ENCODE data around the gene NID2.

NID2 gene

GRCh38 chr14:52007211-52007610 lies 61.6 kb downstream of the NID2 start:
- no peak for DNase-seq (ENCODE audit: low read depth in 1 of 2, low spot score in 1 of 2)

DNA sequence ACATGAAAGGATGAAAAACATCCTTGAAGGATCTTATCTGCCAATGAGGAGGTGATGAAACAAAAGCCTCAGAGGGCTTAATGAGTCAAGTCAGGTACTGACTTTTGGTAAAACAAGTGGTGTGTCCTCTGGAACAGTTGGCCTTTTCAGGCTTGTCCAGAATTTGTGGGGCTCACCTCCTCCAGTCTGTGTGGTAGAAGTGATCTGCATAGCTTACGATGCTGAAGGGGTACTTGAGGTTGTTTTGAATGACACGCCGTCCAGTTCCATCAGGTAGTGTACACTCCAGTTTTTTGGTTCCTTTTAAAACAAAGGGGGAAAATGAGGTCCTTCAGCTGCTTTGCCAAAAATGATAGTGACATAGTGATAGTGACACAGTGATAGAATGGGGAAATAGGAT lies 62.5 kb downstream of the NID2 start:
- DNase-seq (ENCODE audit: low read depth in 1 of 2, low spot score in 1 of 2) = no peak

GRCh38 chr14:52005625-52006024 lies 63.2 kb downstream of the NID2 start:
- DNase-seq (ENCODE audit: low read depth in 1 of 2, low spot score in 1 of 2) = no peak

GRCh38 chr14:52003324-52003723 lies 65.5 kb downstream of the NID2 start:
- no peak for DNase-seq (ENCODE audit: low read depth in 1 of 2, low spot score in 1 of 2)

DNA sequence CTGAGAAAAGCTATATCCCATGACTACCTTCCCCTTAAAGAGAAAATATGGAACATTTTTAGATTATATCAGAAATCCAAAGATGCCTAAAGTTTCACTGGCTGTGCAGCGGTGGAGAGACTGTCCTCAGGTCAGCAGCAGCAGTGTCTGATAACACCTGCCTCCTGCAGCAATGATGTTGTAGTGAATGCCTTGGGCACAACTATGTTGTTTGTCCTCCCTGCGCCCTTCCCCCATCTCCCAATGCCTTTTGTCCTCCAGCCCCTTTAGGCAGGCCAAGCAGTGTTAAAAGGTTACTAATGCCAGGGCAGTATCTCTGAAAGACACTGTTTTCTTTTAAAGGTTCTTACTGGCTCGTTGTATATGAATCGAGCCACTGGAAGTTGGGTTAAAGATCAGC lies 66.3 kb downstream of the NID2 start:
- DNase-seq (ENCODE audit: low read depth in 1 of 2, low spot score in 1 of 2) = no peak

DNA sequence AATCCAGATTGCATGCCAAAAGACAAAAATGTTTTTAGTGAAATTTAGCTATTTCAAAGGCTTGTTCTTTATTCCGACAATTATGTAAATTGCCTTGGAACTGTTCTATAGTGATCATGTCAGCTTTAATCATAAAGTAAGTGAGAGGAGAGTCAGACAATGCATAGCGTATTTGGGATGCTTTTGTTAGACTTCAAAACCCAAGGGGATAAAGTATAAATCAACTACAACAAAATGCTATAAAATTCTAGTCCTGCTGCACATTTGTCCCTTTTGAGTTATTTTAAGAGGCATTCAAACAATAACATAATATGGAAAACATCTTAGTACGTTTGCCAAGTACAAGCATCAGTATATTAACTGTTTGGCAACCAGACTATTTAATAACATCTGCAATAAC lies 68.2 kb downstream of the NID2 start:
- no peak for DNase-seq (ENCODE audit: low read depth in 1 of 2, low spot score in 1 of 2)

- DNase-seq (ENCODE audit: low read depth in 1 of 2, low spot score in 1 of 2) = no peak
Observed at GRCh38 chr14:52000019-52000582, 68.8 kb downstream of the NID2 start.

DNA sequence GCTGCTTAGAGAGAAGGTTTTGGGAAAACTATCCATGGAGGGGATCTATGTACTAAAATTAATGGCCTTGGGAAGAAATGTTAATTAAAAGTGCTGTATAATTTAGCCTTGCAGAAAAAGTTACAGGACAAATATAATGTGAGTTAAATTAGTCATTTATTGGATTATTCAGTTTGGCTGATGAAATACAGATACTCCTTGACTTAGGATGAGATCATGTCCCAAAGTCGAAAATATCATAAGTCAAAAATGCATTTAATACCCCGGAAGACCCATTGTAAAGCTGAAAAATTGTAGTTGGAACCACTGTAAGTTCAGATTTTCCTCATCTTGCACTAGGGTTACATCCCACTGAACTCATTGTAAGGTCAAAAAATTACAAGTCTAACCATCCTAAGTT lies 69.8 kb downstream of the NID2 start:
- no peak for DNase-seq (ENCODE audit: low read depth in 1 of 2, low spot score in 1 of 2)

DNA sequence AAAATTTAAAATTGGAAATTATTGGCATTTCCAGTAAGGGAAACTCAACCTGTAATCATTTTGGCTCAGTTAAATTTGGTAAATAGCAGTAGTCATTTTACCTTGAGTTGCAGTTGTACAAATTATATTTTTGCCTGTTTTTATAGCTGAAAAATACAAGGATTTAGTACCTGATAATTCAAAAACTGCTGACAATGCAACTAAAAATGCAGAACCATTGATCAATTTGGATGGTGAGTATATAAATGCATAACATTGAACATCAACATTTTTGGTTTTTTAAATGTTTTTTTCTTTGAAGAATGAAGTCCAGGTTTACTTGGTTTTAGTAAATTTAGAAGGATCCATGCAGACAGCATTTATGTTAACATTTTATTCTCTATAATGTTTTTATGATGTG lies 70.5 kb downstream of the NID2 start:
- DNase-seq (ENCODE audit: low read depth in 1 of 2, low spot score in 1 of 2) = no peak

GRCh38 chr14:51996148-51996746 lies 72.6 kb downstream of the NID2 start:
- DNase-seq (ENCODE audit: low read depth in 1 of 2, low spot score in 1 of 2) = no peak

DNA sequence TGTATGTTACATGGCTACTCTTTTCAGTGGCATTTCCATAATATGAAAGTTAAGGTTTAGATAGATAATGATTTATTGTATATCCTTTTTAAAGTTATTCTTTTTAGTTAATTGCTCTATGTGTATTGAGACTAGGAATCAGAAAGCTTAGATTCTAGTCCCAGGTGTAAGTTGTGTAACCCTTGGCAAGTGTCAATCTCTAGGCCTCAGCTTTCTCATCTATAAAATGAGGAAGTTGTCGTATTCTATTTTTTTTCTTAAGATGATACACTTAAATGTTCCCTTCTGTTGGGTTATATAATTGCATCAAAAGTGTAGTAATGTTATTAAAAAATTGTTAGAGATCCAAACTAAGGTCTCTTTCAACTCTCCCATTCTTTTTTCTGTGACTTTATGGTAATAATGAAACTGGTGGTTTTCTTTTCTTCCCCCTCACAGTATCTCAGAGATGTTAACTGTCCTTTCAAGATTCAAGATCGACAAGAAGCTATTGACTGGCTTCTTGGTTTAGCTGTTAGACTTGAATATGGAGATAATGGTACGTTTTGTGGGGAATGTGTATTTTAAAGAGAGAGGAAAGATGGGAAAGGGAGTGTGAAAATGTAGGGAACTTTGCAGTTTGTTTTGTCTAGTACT lies 75.5 kb downstream of the NID2 start:
- DNase-seq (ENCODE audit: low read depth in 1 of 2, low spot score in 1 of 2) = no peak

- DNase-seq (ENCODE audit: low read depth in 1 of 2, low spot score in 1 of 2) = no peak
Observed at GRCh38 chr14:51990488-51990887, 78.4 kb downstream of the NID2 start.

GRCh38 chr14:51989293-51990234 lies 79.3 kb downstream of the NID2 start, which contains the start of gene RTRAF:
RTRAF (plus strand) TSS chr14:51989546; CDS start chr14:51989640, 94 bp downstream.
- DNase-seq (ENCODE audit: low read depth in 1 of 2, low spot score in 1 of 2) = peak; percentile 81 to 86

DNA sequence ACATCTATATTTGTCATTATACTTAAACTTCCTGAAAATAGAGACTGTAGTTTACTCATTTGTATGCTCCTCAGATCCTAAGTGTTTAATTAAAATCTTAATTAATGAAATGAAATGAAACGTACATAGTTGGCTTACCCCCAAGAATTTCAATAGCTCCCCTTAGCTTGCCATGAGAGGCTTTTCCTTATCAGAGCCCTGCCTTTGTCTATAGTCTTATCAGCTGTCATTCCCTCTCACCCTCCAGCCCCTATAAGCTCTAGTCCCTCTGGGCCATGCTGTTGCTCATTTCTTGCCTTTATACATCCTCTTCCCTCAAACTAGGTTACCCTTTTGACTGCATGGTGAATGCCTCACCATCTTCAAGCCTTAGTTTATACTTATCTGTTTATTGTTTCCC lies 80.6 kb downstream of the NID2 start:
- no peak for DNase-seq (ENCODE audit: low read depth in 1 of 2, low spot score in 1 of 2)

DNA sequence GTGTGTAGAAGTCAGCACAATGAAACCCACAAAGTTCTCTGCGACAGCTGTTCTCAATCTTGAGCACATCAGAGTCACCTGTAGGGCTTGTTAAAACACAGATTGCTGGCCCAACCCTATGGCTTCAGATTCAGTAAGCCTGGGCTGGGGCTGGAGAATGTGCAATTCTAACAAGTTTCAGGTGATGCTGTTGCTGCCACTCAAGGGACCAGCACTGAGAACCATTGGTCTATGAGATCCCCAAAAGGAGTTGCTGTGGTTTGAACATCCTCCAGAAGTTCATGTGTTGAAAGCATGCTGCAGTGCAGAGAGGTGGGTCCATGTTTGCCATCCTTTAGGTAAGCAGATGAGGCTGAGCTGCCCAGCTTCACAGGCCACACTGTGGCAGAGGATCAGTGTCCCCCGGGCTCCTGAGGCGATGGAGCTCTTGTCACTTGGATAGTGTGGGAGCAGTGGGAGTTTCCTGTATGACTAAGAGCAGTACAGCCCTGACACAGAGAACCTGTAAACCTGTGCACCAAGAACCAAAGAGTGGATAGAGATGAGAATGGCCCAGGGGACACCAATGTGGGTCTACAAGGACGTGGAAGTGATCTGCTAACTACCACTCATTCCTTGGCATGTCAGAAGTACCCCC lies 87.5 kb downstream of the NID2 start:
- DNase-seq (ENCODE audit: low read depth in 1 of 2, low spot score in 1 of 2) = no peak

- DNase-seq (ENCODE audit: low read depth in 1 of 2, low spot score in 1 of 2) = peak; percentile 69 to 73
Observed at GRCh38 chr14:51979088-51979709, 89.7 kb downstream of the NID2 start.

- DNase-seq (ENCODE audit: low read depth in 1 of 2, low spot score in 1 of 2) = no peak
Observed at GRCh38 chr14:51978681-51979085, 90.2 kb downstream of the NID2 start.

- DNase-seq (ENCODE audit: low read depth in 1 of 2, low spot score in 1 of 2) = no peak
Observed at GRCh38 chr14:51977075-51977474, 91.8 kb downstream of the NID2 start.

DNA sequence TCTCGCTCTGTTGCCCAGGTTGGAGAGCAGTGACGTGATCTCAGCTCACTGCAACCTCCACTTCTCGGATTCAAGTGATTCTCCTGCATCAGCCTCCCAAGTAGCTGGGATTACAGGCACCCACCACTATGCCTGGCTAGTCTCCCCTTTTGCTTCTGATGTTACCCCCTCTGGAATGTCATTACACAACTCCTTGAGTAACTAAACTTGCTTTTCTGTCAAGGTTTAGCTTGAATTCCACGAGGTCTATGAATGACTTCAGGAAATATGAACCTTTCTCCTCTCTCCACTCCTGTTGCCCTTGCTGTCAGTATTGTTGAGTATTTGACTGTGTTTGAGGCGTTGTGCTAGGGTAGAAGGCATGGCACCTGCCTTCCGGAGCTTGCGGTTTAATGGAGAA lies 96.3 kb downstream of the NID2 start:
- DNase-seq (ENCODE audit: low read depth in 1 of 2, low spot score in 1 of 2) = no peak

- DNase-seq (ENCODE audit: low read depth in 1 of 2, low spot score in 1 of 2) = no peak
Observed at GRCh38 chr14:51969852-51970540, 98.9 kb downstream of the NID2 start.

Measured in activated T-helper 1 cell treated with anti-CD3 and anti-CD28 coated beads, Interleukin-2, amount 50 U/mL, for 16 hours (primary cell).